Superior temporal gyrus (tissue), 1 donor: ENCODE measurements around the gene PNKP.

ENCODE experiments used
- DNase-seq: peaks from one replicate; pipeline ENCODE4 v3.0.0-alpha.2; 2016; ENCODE audit errors: extremely low spot score

PNKP gene

DNA sequence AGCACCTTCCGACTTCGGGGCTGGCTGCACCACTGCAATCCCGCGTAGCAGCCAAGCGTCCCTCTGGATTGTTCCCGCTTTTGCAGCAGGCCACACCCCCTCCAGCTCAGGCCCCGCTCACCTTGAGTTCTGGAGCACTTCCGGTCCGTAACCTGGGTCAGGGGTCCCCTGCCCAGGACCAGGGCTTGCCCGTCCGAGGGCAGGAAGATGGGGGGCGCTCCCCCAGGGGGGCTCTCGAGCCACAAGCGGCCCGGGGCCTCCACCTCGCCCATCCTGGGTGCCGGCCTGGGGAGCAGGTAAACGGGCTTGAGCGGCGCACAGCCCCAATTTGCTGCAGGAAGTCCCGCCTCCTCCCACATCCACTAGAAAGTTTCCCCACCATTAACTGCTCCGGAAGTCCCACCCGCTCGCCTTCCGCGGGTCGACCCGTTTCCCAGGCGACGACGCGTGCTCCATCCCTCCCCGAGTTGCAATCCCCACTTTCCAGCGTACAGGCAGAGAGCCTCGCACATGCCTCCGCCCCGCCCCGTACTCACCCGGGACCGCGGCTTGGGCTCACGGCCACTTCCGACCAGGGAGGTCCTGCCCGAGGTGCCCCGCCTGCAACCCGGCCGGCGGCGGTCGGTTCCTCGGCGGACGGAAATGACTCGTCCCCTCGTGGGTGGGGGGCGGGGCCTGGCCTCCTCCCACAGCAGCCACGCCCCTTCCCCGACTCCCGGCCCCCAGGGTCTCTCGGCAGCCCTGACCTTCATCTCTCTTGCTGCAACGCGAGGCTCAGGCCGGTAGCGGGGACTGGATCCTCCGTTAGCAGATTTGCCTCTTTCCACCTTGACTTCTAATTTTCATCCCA, at the start of gene PNKP:
TSS of gene PNKP (minus strand) at position 644 of the 850 bp plus-strand sequence. CDS start at position 272, 372 bp downstream.
- peak; percentile 92 for DNase-seq

DNA sequence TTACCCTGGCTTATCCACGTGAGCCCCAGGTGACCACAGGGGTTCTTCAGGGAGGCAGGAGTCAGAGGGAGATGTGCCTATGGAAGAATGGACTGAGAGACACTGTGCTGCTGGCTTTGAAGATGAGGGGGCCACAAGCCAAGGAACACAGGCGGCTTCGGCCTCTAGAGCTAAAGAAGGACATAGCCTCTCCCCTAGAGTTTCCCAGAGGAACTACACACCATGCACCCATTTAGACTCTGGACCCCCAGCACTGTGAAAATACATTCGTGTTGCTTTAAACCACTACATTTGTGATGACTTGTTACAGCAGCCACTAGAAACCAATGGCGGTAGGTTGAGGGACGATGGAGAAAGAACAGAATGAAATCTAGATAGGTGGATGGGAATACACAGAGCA, 47.9 kb upstream of the PNKP start:
- DNase-seq, result no peak

DNA sequence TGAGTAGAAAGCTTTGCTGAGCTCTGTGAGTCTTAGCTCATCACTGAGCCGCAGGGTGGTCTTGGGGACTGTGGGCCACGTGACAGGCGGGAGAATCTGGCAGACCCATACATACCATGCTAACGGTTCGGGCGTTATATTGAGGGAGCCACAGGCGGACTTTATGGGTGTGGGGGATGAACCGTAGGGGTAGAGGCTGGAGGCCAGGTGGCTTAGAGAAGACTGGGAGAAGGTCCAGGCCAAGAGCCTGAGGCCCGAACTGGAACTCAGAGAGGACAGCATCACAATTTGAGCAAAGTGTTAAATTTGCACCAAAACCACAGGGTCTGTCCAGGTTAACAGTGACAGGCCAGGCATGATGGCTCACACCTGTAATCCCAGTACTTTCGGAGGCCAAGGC, 46.3 kb upstream of the PNKP start:
- no peak for DNase-seq

DNA sequence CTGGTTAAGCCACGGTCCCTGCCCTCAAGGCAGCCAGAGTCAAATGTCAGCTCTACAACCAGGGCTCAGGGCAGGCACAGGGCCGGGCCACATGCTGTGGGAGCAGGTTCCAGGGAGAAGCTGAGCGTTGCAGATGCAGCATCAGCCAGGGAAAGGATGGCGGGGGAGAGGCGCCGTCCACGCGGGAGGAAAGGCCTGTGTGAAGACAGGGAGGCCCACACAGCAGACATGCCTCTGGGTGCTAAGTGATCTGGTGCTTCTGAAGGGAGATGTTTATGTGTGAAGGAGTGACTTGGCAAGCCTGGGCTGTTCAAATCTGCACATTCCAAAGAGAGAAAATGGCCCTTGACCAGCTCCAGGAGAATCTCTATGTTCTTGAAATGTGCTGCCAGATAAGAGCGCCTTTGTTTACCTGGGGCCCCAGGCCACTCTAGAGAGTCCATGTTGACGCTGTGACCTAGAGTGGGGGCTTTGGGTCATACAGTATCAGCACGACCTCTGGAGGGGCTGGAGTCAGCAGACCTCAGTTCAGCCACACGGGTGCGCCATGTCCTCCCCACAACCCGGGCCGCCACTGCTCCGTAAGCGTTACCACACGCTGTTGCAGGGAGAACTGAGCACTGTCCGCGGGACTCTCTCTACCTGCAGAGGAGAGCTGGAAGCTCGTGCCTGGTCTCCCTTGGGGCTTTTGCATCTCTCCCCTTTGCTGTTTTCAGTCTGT, 45.7 kb upstream of the PNKP start:
- peak; percentile 51 for DNase-seq

DNA sequence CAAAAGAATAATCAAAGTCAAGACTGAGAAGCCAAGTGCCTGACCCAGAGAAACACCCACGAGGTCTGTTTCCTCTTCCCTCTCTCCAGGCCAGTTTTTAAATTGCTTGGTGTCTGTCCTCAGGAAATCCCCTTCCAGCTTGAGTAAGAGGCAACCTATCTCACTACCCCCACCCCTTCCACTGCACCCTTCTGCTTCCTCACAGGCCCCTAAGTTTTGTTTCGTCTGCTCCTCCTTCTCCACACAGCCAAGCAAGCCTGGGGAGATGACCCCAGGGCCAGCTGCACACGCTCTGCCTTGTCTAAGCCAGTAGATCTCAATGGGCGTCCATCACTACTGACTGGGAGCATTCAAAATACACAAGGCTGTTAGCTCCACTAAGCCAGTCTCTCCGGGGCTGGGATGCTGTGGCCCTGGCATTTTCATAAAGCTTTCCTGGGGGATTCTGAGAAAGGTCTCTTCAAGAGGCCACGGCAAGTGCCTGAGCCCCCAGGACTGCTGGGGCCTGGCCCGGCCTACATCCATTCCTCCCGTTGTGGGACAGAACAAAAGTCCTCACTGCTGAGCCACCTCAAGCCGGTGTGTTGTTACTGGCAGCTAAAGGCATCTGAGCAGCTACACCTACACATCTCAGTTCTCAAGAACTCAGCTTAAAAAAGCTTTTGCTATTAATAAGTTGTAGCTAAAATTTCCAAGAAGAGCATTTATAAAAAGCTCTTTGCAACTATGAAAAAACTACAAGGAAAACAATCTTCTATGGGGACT, 44.2 kb upstream of the PNKP start:
- DNase-seq, result peak; percentile 51

DNA sequence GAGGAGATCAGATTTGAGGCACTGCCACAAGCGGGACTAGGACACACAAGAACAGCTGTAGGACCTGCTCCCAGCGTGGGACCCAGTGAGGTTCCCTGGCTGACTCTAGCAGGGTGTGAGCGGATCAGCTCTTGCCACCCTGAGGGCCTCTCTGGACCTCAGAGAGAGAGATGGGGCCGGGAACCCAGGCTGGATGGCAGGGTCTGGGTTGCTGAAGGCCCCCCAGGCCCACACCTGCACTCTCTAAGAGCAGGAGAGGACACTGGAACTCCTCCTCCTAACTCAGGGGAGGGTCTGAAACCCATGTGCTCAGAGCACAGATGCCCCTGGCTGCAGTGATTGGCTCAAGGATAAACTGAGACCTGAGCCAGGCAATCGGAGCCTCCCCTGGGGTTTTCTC, 42.8 kb upstream of the PNKP start:
- DNase-seq, result no peak

DNA sequence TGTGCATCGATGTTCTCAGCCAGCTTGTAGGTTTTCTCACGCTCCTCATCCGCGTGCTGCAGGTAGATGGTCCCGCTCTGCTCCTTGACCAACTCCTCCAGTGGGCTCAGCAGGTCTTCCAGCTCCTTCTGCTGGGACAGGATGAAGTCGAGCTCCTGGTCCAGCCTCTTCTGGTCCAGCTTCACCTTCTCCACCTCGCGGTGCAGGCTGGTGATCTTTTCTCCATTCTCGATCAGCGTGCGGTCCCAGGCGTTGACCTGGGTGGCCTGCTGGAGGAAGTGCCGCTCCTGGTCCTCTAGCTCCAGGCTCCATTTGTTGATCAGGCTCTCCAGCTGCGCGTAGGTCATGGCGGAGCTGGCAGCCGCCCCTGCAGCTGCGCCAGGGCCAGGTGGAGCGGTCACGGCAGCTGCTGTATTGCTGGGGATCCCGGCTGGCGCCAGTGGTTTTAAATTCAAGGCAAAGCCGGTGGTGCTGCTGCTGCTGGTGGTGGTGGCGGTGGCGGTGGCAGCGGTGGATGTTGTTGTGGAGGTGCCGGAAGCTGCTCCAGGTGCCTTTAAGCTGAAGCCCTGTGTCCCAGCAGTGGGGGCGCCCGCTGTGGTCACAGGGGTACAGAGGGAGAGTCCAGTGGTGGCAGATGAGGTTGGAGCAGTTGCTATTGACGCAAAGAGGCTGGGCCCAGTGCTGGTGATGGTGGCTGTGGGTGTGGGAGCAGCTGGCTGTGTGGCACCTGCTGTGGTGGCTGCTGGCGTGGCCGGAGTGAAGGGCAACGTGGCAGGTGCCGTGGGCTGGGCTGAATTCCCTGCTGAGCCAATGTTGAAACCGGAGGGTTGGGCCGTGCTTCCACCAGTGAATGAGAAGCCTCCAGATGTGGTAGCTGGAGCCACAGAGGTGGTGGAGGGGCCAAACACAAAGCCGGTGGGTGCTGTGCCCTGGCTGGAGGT, 41.4 kb upstream of the PNKP start:
- DNase-seq, result no peak

DNA sequence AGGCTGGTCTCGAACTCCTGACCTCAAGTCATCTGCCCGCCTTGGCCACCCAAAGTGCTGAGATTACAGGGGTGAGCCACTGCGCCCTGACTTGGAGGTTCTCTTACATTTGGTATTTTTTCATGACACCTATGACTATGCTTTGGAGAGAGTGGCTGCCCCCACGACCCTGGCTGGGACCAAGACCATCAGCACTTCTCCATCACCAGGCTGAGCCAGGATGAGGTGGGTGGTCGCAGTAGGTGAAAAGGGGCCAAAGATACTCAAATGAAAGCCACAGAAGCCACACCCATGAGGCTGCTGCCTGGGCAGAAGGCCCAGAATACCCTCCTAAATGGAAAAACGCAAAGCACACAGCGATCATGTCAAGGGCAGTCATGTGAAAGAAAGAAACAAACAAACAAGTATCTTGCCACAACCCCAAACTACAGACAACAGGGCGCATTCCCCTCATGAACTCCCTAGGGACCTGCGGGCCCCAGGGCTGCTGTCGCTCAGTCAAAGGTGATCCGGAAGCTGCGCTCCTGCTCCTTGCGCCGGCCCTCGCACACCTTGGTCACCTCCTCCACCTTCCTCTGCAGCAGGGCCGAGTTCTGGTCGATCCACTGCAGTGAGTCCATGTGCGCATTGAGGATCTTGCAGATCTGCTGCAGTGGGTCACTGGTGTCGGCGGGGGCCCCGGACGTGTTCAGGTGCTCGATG, 40.5 kb upstream of the PNKP start:
- DNase-seq, result no peak

DNA sequence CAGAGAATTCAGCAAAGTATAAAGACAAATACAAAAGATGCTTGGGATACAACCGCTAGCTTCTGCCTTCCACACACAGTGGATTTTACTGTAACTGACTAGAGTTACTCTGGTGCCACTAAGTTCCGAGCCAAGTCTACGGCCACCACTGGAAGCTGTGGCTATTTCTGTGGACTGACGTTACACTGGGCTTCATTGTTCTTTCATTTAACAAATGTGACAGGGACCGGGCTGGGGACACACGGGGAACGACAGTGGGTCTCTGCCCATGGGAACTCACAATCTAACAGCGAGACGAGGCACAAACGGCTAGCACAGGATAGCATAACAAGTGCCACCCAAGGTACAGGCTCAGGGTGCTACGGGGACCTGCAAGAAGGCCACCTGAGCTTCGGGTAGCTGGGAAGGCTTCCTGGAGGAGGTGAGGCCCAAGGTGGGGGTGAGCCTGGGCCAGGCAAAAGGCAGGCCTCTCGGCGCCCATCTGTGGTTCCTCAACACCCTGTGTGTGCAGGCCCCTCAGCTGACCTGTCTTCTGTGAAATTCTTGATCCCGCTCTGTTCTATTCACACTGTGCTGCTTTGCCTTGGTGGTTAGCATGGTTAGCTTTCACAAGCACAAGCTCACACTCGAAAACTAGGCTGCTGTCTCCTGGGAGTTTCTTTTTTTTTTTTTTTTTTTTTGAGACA, 39.6 kb upstream of the PNKP start:
- peak; percentile 71 for DNase-seq

DNA sequence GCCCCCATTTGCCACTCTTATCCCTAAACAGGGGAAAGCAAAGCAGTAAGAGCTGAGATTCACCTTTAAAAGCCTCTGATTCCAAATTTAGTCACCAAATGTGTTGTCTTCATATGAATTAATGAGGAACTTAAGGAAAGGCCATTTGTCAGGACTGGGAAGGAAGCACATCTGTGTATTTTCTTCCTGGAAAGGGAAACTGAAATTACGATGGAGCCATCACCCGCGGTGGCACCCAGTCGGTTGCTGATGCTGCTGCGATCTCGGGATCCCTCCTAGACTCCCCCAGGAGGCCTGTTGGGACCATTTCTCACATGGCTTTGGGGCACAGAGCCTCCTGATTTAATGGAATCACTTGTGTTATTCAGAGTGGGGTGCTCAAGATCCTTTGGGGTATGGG, 36.8 kb upstream of the PNKP start:
- DNase-seq, result no peak

DNA sequence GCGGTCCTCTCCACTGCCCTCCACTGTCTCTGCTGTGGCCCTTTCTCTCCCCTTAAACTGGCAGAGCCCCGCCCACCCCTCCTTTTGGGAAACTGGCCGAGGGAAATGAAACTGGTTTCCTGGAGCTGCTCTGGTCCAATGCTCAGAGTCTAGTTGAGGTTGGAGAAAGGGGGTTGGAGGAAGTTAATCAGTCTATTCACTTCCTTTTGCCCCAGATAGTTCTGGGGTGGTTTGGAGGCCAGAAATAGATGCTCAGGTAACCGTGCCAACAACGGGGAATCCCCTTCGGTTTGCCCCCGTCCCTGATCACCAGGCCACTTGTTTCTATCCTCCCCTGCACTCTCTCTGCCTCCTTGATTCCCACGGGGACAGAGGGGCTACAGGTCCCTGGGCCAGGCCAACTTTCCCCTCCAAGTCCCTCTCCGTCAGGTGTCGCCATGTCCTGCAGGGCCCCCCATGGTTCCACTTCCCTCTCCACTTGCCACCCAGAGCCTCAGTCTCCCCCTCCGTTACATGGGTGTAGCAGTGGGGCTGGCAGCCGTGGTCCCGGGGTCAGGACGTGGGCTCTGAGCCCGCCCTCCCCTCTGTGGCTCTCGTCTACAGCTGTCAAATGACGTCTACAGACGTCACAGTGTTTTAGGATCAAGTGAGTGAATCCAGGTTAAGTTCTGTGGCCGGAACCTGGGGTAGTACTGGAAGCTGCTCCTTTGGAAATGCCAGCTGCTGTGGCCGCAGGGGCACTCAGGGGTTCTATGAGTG, 29.7 kb upstream of the PNKP start, which contains the start of gene IL4I1:
TSS of gene IL4I1 (minus strand) at position 25 of the 759 bp plus-strand sequence. CDS start 727 bp downstream, outside the sequence.
- no peak for DNase-seq

DNA sequence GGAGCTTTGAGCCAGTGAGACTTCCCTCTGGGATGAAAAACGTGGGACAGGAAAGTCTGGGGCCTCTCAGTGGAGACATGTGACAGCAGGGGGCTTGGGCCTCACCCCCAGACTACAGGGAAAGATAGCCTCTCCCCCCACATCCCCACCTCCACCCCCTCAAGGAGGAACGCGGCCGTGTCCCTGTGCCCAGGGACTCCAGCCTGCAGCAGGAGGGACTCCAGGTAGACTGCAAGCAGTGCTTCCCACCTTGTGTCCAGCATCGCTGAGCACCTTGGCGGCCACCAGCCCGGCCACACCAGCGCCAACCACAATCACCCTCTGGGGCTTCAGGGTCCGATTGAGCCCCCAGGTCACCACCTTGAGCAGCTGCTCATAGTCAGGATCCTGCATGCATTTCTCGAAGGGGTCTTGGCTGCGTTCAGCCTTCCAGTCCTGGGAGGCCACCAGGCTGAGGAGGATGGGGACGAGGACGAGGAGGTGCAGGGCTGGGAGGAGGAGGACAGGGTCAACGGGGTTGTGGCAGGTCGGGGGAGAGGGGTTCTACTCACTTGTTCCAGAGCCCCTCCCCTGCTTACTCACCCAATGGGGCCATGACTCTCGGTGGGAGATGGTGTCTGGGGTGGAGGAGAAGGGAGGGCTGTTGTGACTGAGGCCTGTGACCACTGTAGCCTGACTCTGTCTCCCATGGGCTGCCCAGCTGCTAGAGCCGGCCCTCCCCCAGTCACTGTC, 28.4 kb upstream of the PNKP start:
- no peak for DNase-seq

DNA sequence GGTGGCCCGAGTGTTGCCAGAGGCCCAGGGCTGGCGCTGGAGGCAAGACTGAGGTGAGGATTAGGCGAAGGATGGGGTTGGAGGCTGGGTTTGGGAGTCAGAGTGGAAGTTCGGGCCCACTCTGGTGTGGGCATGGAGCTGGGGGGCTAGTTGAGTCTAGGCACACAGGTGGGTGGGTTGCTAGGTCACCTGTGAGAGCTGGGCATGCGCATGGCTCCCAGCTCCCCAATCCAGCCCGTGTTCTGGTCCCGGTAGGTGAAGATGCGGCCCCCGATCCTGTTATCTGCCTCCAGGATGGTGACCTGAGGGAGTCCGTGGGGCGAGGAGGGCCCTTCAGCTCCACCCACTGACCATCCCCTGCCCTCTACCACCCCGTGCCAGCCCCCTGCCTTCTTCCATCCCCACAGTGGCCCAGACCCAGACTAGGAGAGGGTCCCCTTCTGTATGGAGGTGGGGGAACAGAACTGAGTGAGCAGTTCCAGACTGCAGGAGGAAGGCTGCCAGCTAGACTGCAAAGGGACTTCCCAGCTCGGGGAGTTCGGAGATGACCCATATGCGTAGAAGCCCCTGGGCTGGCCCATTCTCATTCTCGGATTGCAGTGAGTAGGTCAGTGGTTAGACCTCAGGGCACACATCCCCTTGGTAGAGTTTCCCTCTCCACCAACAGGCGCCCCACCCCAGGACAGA, 27.6 kb upstream of the PNKP start:
- DNase-seq, result no peak

DNA sequence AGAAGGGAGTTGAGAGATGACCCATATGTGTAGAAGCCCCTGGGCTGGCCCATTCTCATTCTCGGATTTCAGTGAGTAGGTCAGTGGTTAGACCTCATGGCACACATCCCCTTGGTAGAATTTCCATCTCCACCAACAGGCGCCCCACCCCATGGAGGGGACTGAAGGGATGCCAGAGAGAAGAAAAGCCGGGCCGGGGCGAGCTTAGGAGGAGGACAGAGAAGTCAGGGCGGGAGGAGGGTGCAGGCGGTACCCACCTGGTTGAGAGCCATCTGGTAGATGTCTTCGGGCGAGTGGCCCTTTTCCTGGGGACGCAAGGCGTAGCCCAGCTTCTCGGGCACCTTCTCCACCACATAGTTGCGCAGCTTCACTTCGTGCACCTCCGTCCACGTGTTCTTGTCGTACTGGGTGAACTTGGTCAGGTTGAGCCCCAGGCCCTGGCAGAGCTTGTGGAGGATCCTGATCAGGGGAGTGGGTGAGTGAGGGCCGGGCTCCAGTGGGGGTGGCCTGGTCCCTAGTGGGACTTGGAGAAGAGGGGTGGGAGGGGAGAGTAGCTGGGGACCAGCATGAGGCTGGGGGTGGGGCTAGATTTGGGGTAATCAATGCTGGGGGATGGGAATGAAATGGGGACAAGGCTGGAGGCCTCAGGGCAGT, 26.8 kb upstream of the PNKP start:
- no peak for DNase-seq

DNA sequence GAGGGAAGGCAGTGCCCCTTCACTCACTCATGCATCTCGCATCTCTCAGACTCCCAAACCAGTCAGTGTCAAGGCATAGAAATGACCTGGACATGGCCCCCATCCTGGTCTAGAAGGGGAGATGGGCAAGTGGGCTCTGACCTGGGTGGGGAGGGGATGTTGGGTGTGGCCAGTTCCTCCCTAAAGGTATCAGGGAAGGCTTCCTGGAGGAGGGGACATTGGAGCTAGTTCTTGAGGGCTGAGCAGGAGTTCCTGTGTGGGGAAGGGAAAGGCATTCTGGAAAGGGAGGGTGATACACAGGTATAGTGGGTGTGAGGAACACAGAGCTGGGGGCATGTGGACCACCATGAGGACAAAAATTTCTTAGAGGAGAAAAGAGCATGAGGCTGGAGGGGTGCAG, 25.3 kb upstream of the PNKP start:
- DNase-seq, result no peak

DNA sequence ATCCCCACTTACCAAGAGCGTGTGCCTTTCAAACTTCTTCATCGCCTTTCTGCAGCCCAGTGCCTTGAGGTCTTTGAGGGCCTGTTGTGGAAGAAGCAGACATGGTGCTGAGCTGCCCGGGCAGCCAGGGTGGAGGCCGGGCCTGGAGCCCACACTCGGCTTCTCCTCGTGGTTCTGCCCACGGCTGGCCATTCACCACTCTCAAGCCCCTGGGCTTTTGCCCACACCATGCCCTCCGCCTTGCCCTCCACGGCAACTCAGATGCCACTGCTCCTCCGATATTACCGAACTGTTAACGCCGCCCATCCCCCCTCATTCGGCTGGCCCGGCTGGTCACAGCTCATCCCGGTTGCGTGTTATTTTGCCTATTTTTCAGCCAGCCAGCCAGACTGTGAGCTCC, 24.0 kb upstream of the PNKP start:
- no peak for DNase-seq
